Anterior cingulate cortex (tissue), 58 donors: ENCODE measurements around the gene PWWP2B.
A peak's percentile ranks its signal among the peaks of the same experiment; 100 is the strongest.

Experiments
- DNase-seq, 58 donors: peaks; one replicate each; lab custom pipeline; 2025; lab: John Stamatoyannopoulos, UW

PWWP2B gene

DNA sequence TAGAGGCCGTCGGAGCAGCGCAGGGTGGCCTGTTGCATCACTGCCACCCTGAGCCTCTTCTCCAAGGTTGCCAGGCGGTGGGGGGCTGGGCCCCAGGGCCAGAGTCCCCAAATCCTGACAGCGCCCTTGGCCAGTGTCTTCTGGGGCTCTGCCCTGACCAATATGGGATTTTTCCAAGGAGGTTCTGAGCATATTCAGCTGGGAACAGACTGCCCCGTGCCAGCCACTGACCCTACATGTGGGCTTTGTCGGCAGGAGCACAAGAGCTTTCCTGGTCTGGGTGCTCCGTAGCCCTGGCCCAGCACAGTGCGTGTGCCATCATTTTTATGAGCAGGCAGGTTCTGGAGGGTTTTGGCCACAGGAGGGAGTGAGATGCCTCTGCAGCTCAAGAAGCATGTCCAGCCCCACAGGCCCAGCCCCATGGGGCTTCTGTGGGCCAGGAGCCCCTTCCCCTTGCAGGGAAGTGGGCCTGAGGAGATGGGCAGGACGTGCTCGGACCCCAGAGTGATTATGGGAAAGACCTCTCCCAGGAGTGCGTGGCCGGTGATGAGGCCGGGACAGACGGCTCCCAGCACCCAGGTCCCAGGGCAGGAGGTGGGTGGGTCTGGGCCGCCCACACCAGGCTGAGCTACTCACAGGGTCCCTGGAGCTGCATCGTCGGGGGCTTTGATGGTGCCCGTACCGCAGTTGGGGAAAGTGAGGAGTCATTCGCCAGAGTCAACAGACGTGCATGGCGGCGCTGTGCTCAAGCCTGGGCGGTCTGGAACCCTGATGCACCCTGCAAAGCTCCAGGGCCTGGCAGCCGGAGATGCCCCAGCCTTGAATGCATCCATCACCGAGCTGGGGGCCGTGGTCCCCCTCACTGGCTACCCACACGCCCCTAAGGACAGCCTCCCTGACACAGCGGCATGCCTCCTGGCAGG is 66.6 kb downstream of the PWWP2B start:
- DNase-seq = peak in 1 of 58 donors; percentile 56

DNA sequence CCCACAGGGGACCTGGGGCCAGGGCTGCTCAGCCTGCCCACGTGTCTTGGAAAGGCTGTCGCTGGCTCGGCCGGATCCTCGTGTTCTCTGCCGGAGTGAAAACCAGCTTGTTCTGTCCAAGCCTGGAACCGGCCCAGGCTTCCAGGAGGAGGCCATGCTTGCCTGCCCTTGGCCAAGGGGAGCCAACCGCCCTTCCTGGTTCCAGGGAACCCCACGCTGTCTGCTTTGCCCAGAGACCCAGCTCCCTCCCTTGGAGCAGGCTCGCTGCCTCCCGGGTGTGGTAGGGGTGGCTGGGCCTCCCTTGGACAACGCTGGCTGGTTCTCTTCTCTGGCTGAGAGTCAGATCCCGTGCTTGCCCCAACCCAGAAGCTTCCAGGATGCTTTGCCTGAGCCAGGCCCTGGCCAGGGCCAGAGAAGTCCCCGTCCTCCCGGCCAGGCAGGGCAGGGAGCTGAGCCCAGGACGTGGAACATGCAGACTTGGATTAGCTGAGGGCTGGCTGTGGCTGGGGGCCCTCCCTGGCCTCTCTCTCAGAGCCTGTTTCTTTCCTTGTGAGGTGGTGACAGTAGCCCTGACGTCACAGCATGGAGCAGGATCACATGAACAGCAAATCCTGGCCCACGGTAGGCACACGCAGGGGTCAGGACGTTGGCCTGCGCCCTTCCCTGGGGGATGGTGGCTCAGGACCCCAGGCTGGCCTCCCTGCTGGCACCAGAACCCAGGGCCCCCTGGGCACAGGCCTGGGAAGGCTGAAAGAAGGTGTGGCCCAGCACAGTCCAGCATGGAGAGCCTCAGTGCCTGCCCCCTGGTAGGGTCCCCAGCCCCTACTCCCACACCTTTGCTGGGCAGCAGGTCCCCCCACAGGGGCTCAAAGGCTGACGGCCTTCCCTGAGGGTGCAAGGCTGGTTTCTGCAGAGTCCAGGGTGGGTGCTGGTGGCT is 67.5 kb downstream of the PWWP2B start:
- DNase-seq = peak in 56 of 58 donors; percentile 37 to 99 (median 86)

DNA sequence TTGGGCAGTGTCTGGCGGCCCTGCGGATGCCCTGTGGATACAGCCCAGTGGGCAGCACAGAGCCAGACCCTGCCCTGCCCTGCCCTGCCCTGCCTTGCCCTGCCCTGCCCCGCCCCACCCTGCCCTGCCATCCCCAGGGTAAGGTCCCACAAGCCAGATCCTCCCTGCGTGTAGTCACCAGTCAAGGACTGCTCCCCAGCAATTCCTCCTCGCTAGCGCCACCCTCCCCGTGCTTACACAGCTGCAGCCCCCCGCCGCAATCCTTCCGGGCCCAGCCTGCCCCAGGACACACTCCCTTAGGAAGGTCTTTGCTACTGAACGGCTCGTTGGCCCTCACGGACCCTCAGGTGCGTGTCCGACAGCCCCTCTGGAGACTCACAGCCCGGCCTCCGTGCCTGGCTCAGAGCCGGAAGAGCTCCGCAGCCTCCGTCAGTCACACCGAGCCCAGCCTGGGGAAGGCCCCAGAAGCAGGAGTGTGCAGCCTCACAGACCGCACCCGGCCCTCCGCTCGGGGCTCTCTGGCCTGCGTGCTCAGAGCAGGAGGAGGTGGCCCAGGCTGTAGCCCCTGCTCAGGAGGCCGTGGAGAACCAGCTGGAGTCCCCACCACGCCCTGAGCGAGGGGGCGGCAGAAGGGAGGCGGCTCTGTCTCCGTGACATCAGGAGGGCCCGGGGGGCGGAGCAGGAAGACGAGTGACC is 68.3 kb downstream of the PWWP2B start:
- DNase-seq = no peak

DNA sequence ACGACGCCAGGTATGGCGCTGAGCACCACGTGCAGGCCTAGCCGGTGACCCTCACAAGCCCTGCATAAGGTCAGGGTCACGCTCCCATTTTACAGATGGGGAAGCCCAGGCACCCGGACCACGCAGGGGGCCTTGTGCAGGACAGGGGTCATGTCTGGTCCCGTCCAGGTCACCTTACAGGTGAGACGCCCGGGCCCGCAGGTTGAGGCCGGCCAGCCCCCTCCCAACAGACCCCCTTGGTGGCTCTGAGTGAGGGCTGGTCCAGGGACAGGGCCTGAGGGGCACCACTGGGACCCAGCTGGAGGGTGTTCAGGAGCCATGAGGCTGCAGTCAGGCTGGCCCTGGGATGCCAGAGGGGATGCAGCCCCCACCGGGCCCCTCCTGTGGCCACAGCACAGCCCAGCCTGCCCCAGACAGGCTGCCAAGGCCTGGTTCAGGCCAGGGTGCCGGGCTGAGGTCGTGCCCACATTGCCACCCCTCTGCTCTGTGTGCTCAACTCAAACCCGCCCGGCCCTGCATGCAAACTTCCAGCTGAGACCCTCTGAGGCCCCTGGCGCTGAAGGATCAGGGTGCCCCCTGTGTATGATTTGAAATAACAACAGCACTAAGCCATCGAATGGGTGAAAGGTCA is 69.0 kb downstream of the PWWP2B start:
- no peak for DNase-seq

DNA sequence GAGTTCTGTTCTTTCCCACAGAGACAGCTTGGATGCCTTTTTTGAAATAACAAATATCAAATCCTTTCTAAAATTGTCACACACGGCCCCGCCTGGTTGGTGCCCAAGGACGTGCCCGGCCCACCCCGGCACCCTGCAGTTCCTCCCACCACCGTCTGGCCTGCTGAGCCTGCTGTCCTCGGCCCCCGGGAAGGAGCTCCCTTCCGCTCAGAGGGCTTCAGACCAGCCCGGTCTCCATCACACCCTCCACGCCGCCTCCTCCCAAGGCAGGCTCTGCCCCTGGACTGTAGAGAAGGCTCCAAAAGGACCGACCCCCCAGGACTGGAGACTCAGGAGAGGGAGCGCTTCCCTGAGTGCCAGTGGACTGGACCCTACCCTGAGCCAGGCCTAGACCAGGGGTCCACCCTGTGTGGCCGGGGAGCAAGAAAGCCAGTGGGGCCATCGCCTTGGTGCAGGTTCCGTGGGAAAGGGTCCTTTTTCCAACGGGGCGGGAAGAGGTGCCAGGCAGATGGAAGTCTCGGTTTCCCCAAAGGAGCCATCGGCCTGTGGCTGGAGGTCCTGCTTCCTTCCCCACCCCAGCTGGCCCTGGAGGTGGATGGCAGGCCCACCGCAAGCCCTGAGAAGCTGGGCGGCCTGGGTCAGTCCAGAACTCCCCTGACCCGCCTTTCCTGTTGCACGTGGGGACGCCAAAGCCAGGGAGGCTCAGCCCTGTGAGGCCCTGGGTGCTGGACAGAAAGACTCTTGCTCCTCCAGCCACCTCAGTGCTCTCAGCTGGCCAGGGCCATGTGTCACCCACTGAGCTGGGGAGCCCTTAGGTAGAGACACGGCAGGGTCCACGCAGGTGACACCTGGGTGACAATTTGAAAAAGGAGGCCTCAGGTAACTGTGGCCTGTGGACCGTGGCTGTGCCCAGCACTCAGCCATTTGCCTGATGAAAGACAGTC is 69.8 kb downstream of the PWWP2B start:
- DNase-seq = no peak
